Prostate gland (tissue), 2 donors: Measurements from ENCODE around the gene RIOK3.

Experiments
- POLR2A ChIP-seq: fragments of 450-650 bp; IDR thresholded peaks from one replicate; pipeline ENCODE4 v1.6.1; 2016; ENCODE audit warnings: antibody characterized with exemption, mild to moderate bottlenecking
- POLR2AphosphoS5 ChIP-seq: sonication (generic); formaldehyde crosslinking; IDR thresholded peaks from one replicate; pipeline ENCODE4 v1.6.1; 2017; ENCODE audit warnings: antibody characterized with exemption
- TF ChIP-seq, protein P1 (sequence below), 4 experiments: fragments of 200-600 bp in 2 of 4; fragments of 450-650 bp in 2 of 4; sonication (generic) in 2 of 4; IDR thresholded peaks; 1 replicate in 3 of 4; 2 replicates in 1 of 4; pipeline ENCODE4 v1.5.1; 2016 to 2019; ENCODE audit warnings: antibody characterized with exemption in 4 of 4, mild to moderate bottlenecking in 2 of 4, moderate library complexity in 2 of 4

GRCh38 chr18:23438046-23438377 lies 15.1 kb upstream of the RIOK3 start:
- TF ChIP-seq, protein P1, sequence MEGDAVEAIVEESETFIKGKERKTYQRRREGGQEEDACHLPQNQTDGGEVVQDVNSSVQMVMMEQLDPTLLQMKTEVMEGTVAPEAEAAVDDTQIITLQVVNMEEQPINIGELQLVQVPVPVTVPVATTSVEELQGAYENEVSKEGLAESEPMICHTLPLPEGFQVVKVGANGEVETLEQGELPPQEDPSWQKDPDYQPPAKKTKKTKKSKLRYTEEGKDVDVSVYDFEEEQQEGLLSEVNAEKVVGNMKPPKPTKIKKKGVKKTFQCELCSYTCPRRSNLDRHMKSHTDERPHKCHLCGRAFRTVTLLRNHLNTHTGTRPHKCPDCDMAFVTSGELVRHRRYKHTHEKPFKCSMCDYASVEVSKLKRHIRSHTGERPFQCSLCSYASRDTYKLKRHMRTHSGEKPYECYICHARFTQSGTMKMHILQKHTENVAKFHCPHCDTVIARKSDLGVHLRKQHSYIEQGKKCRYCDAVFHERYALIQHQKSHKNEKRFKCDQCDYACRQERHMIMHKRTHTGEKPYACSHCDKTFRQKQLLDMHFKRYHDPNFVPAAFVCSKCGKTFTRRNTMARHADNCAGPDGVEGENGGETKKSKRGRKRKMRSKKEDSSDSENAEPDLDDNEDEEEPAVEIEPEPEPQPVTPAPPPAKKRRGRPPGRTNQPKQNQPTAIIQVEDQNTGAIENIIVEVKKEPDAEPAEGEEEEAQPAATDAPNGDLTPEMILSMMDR (IDR thresholded peaks at IDR 0.05): no peak
- TF ChIP-seq POLR2AphosphoS5 (no peak), POLR2A (no peak)
